Activated CD4-positive, alpha-beta T cell treated with anti-CD3 and anti-CD28 coated beads, Interleukin-2, amount 10 ng/mL, durations not matched to agents 24 days and 14 days (primary cell): Measurements from ENCODE around the gene BCKDHB. TPM values are rescaled to one million over a fixed set of nuclear protein-coding genes. Genes with fewer than 3 reads are reported as not detected.

Source experiments
- DNase-seq: peaks from one replicate; pipeline ENCODE4 v3.0.0; 2022
- H3K27ac Mint-ChIP-seq: one replicate; pipeline ENCODE4 v1.8.0; 2022; ENCODE audit warnings: mild to moderate bottlenecking, mixed read lengths
- H3K27me3 Mint-ChIP-seq: one replicate; pipeline ENCODE4 v1.8.0; 2022; ENCODE audit warnings: mixed read lengths
- H3K36me3 Mint-ChIP-seq: one replicate; pipeline ENCODE4 v1.8.0; 2022; ENCODE audit warnings: low read depth, mild to moderate bottlenecking, mixed read lengths
- H3K4me1 Mint-ChIP-seq: one replicate; pipeline ENCODE4 v1.8.0; 2021; ENCODE audit warnings: mixed read lengths
- H3K4me3 Mint-ChIP-seq: one replicate; pipeline ENCODE4 v1.8.0; 2022; ENCODE audit warnings: mild to moderate bottlenecking, moderate library complexity, mixed read lengths
- H3K9me3 Mint-ChIP-seq: one replicate; pipeline ENCODE4 v1.8.0; 2021; ENCODE audit warnings: mixed read lengths
- intact Hi-C: fragments of 100-400 bp; cut with micrococcal nuclease; formaldehyde crosslinking; loops from one replicate; pipeline ENCODE4 v1.15.1; 2023
- total RNA-seq: library from RNA; stranded (reverse); gene quantifications from 2 replicates; pipeline ENCODE4 v1.2.3, GENCODE V29; 2022

The BCKDHB gene
- total RNA-seq, 1 donor from 2014 or later: 16.5 TPM

DNA sequence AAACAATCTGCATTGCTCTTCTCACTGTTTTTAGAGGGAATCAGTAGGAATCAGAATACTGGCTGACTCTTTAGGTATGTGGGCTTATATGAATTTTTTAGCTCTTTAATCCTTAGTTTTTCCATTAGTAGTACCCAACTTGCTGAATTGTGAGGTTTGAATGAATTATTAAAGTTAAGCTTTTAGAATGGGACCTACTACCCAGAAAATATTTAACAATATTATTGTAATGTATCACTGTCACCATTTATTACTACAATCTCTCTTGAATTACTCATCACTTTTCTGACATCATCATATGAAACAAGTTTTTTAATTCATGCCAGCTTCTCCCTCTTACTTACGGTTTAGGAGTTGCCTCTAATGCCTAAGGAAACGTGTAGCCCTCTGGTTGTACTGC lies 212.7 kb downstream of the BCKDHB start:
- no peaks in the 10 kb centered on the region for H3K9me3 Mint-ChIP-seq
- intact Hi-C loops: no loop called here
- H3K4me3 Mint-ChIP-seq: no peak overlapping the region
- DNase-seq: no peak
- H3K27ac Mint-ChIP-seq: no peak overlapping the region
- no peaks in the 10 kb centered on the region for H3K36me3 Mint-ChIP-seq
- no peaks in the 10 kb centered on the region for H3K4me1 Mint-ChIP-seq
- no peaks in the 10 kb centered on the region for H3K27me3 Mint-ChIP-seq

- Mint-ChIP-seq H3K27me3 (no peaks in the 10 kb centered on the region), H3K4me1 (no peaks in the 10 kb centered on the region), H3K27ac (no peak overlapping the region), H3K4me3 (no peak overlapping the region), H3K9me3 (no peaks in the 10 kb centered on the region), H3K36me3 (no peaks in the 10 kb centered on the region)
- DNase-seq: no peak
- intact Hi-C loops: no loop called here
These were observed 214.5 kb downstream of the BCKDHB start for GRCh38 chr6:80321011-80321410.

- Mint-ChIP-seq H3K27me3 (no peaks in the 10 kb centered on the region), H3K4me3 (no peak overlapping the region), H3K9me3 (no peaks in the 10 kb centered on the region), H3K4me1 (no peaks in the 10 kb centered on the region), H3K36me3 (no peaks in the 10 kb centered on the region), H3K27ac (no peak overlapping the region)
- no peak for DNase-seq
- intact Hi-C loops: no loop called here
These were observed 219.3 kb downstream of the BCKDHB start for GRCh38 chr6:80325742-80326141.

GRCh38 chr6:80328652-80329051 lies 222.2 kb downstream of the BCKDHB start:
- intact Hi-C loops: no loop called here
- Mint-ChIP-seq H3K27me3 (no peaks in the 10 kb centered on the region), H3K4me3 (no peak overlapping the region), H3K4me1 (no peaks in the 10 kb centered on the region), H3K27ac (no peak overlapping the region), H3K9me3 (no peaks in the 10 kb centered on the region), H3K36me3 (no peaks in the 10 kb centered on the region)
- DNase-seq: no peak

GRCh38 chr6:80329496-80329895 lies 223.0 kb downstream of the BCKDHB start:
- Mint-ChIP-seq H3K4me1 (no peaks in the 10 kb centered on the region), H3K9me3 (no peaks in the 10 kb centered on the region), H3K4me3 (no peak overlapping the region), H3K27me3 (no peaks in the 10 kb centered on the region), H3K36me3 (no peaks in the 10 kb centered on the region), H3K27ac (no peak overlapping the region)
- DNase-seq: no peak
- intact Hi-C loops: no loop called here

- intact Hi-C loops: no loop called here
- no peak for DNase-seq
- H3K4me3 Mint-ChIP-seq: no peak overlapping the region
- H3K27me3 Mint-ChIP-seq: no peaks in the 10 kb centered on the region
- no peak overlapping the region for H3K27ac Mint-ChIP-seq
- no peaks in the 10 kb centered on the region for H3K36me3 Mint-ChIP-seq
- no peaks in the 10 kb centered on the region for H3K4me1 Mint-ChIP-seq
- H3K9me3 Mint-ChIP-seq: no peaks in the 10 kb centered on the region
These were observed 224.5 kb downstream of the BCKDHB start for GRCh38 chr6:80330961-80331360.

DNA sequence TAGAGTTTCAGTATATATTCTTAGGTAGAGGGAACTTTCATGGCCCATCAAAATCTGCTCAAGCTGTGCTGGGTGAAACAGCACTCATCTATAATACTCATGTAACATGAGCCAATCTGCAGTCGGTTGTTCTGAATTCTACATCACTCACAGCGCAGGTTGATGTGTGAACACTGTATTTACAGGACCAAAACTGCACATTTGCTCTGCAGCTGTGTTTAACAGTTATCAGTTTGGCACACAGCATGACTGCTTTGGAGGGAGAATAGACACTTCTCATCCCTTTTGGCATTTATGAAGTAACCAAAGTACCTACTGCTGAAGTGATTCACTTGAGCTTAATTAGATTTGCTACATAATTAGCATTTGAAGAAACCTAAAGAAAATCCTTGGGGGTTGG lies 225.1 kb downstream of the BCKDHB start:
- Mint-ChIP-seq H3K36me3 (no peaks in the 10 kb centered on the region), H3K27me3 (peaks cover under 1% of the 10 kb centered on the region), H3K9me3 (no peaks in the 10 kb centered on the region), H3K4me3 (no peak overlapping the region), H3K4me1 (no peaks in the 10 kb centered on the region), H3K27ac (no peak overlapping the region)
- no peak for DNase-seq
- intact Hi-C loops: no loop called here

- H3K4me3 Mint-ChIP-seq: no peak overlapping the region
- DNase-seq: no peak
- H3K27ac Mint-ChIP-seq: no peak overlapping the region
- no peaks in the 10 kb centered on the region for H3K4me1 Mint-ChIP-seq
- intact Hi-C loops: no loop called here
- no peaks in the 10 kb centered on the region for H3K36me3 Mint-ChIP-seq
- H3K9me3 Mint-ChIP-seq: no peaks in the 10 kb centered on the region
- peaks cover 2% of the 10 kb centered on the region for H3K27me3 Mint-ChIP-seq
These were observed 225.5 kb downstream of the BCKDHB start for GRCh38 chr6:80331974-80332373.

DNA sequence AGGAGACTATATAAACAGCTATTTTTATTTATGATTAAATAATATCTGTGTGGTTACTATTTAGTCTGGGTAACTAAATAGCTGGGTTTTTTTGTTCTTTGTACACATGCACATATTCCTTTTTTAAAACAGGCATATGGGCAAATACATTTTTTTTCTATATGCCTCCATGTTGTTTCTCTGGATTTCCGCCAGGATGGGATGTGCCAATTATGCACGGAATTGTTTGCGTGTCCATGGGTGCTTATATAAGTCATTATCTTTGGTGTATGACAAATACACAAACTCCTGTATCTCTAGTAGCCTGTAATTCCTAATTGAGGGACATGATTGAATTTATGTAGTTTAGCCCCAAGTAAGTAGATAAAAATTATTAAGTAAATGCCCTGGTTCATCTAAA lies 226.9 kb downstream of the BCKDHB start:
- Mint-ChIP-seq H3K4me1 (no peaks in the 10 kb centered on the region), H3K36me3 (no peaks in the 10 kb centered on the region), H3K9me3 (no peaks in the 10 kb centered on the region), H3K4me3 (no peak overlapping the region), H3K27me3 (peaks cover 2% of the 10 kb centered on the region), H3K27ac (no peak overlapping the region)
- no peak for DNase-seq
- intact Hi-C loops: no loop called here

DNA sequence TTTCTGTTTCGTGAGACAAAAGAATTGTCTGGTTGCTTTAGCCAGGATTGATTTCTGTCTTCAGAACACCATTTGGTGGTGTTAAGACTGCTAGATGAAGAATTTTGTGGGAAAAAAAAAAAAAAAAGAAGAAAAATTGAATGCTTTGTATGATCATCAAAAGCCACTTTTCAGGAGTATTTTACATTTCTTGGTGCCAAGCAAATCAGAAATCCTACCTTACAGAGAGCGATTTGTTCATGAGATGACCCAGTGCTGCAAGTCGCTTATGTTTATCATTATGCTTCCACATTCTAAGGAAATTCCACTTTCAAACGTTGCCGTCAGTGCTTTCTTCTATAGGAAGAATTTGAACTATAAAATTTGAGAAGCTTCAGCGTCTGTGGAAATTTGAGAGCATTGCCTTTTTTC lies 228.7 kb downstream of the BCKDHB start:
- H3K4me1 Mint-ChIP-seq: no peaks in the 10 kb centered on the region
- H3K27ac Mint-ChIP-seq: no peak overlapping the region
- no peak for DNase-seq
- H3K9me3 Mint-ChIP-seq: no peaks in the 10 kb centered on the region
- H3K27me3 Mint-ChIP-seq: peaks cover 2% of the 10 kb centered on the region
- H3K36me3 Mint-ChIP-seq: no peaks in the 10 kb centered on the region
- no peak overlapping the region for H3K4me3 Mint-ChIP-seq
- intact Hi-C loops: no loop called here

DNA sequence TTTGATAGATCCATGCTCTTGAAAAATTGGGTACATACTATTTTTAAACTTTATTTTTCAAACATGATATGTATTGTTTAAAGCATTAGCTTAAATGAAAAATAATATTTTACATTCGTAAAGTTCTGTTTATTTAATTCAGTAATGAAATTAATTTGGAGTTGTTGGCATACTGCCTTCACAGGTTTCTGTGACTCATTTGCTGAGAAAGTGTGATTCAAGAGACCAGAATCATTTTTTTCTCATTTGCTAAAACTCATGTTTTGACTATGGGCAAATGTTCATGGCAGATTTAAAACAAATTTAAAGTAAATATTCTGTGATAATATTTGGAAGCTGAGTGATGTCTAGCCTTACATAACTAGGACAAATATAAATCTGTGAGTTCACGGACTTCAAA lies 230.4 kb downstream of the BCKDHB start:
- Mint-ChIP-seq H3K4me3 (no peak overlapping the region), H3K27me3 (peaks cover 2% of the 10 kb centered on the region), H3K9me3 (no peaks in the 10 kb centered on the region), H3K27ac (no peak overlapping the region), H3K4me1 (no peaks in the 10 kb centered on the region), H3K36me3 (no peaks in the 10 kb centered on the region)
- no peak for DNase-seq
- intact Hi-C loops: no loop called here

- Mint-ChIP-seq H3K9me3 (no peaks in the 10 kb centered on the region), H3K4me1 (no peaks in the 10 kb centered on the region), H3K27me3 (peaks cover 2% of the 10 kb centered on the region), H3K4me3 (no peak overlapping the region), H3K36me3 (no peaks in the 10 kb centered on the region), H3K27ac (no peak overlapping the region)
- peak; percentile 87 for DNase-seq
- intact Hi-C loops: loop anchor here (1.0 kb wide), 1 partner anchor 1415 kb away; no protein-coding TSS in a partner anchor
These were observed 231.8 kb downstream of the BCKDHB start for GRCh38 chr6:80338201-80338836.

DNA sequence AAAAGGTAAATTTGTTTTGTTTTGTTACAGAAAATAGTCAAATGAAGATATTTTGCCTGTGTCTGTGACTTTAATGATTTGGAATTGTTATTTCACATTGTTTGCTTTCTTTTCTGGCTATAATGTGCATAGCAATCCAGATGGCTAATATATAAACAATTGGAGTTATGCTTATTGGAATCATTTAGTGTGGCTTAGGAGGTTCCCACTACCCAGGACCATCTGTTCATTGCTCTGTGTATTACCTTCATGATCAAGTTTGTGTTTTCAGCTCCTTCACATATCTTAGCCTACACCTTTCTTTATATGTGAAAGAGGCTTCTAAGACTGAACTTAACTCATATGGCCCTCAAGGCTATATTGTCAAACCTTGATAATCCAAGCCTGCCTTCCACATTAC lies 232.9 kb downstream of the BCKDHB start:
- peaks cover 2% of the 10 kb centered on the region for H3K27me3 Mint-ChIP-seq
- H3K36me3 Mint-ChIP-seq: no peaks in the 10 kb centered on the region
- no peaks in the 10 kb centered on the region for H3K4me1 Mint-ChIP-seq
- no peak for DNase-seq
- intact Hi-C loops: no loop called here
- no peak overlapping the region for H3K4me3 Mint-ChIP-seq
- H3K9me3 Mint-ChIP-seq: no peaks in the 10 kb centered on the region
- no peak overlapping the region for H3K27ac Mint-ChIP-seq

- Mint-ChIP-seq H3K4me3 (no peak overlapping the region), H3K9me3 (no peaks in the 10 kb centered on the region), H3K4me1 (no peaks in the 10 kb centered on the region), H3K27me3 (peaks cover 2% of the 10 kb centered on the region), H3K27ac (no peak overlapping the region), H3K36me3 (no peaks in the 10 kb centered on the region)
- intact Hi-C loops: loop anchor here (10.0 kb wide), 1 partner anchor 125 kb away; no protein-coding TSS in a partner anchor
- DNase-seq: no peak
These were observed 233.8 kb downstream of the BCKDHB start for GRCh38 chr6:80340280-80340679.

- H3K4me1 Mint-ChIP-seq: no peaks in the 10 kb centered on the region
- no peak overlapping the region for H3K27ac Mint-ChIP-seq
- intact Hi-C loops: loop anchor here (10.0 kb wide), 1 partner anchor 126 kb away; no protein-coding TSS in a partner anchor
These were observed 234.2 kb downstream of the BCKDHB start for GRCh38 chr6:80340686-80341085.

More at GRCh38 chr6:80340686-80341085, 234.2 kb downstream of the BCKDHB start:
- DNase-seq: no peak
- no peaks in the 10 kb centered on the region for H3K36me3 Mint-ChIP-seq
- H3K9me3 Mint-ChIP-seq: no peaks in the 10 kb centered on the region
- no peak overlapping the region for H3K4me3 Mint-ChIP-seq
- peaks cover 2% of the 10 kb centered on the region for H3K27me3 Mint-ChIP-seq
